Iris pigment epithelial cell (primary cell): ENCODE measurements around the gene NOS1.

ENCODE experiments used
- DNase-seq: peaks from one replicate; pipeline ENCODE4 v3.0.0-alpha.2; 2011; ENCODE audit warnings: low read depth

Gene NOS1

DNA sequence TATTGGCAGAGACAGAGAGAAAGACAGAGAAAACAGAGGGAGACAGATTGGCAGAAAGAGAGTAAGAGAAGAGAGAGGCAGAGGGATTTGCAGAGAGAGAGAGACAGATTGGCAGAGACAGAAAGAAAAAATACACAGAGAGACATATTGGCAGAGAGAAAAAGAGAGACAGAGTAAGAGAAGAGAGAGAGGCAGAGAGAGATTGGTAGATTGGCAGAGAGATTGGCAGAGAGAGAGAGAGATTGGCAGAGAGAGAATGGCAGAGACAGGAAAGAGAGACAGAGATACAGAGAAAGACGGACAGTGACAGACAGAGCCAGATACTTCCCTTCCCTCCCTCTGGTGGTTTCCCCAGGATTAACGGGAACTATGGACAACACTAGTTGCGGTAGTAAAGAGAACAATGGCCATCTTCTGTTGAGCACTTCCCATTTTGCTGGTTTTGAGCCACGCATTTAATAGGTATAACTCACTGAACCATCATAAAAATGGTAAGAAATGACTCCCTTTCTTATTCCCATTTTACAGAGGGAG lies 2.6 kb upstream of the NOS1 start:
- no peak for DNase-seq

DNA sequence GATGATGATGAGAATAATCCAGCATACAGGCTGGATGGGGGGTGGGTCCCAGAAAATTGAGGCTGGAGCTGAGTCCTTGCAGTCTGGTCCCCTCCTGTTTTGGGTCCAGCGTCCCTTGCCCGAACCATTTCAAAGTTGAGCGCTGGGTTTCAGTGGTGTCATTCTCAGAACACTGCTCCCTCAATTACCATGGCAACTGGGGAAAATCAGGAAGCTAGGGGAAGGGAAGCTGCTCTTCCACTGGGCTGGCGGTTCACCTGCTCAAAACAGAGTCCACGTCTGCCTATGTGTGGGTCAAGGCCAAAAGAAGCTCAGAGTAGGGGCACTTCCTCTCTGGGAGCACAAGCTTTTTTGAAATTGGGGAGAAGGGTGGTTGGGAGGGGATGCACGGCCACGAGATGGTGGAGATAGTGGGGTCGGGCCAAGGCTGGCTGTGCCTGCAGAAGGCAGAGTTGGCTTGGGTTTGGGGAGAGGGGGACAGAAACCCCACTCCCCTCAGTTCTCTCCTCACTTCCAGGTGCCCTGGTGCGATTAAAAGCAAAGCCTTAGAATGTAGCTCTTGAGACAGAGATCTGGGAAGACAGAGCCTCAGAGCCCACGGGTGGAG lies 1.7 kb upstream of the NOS1 start:
- DNase-seq: no peak

DNA sequence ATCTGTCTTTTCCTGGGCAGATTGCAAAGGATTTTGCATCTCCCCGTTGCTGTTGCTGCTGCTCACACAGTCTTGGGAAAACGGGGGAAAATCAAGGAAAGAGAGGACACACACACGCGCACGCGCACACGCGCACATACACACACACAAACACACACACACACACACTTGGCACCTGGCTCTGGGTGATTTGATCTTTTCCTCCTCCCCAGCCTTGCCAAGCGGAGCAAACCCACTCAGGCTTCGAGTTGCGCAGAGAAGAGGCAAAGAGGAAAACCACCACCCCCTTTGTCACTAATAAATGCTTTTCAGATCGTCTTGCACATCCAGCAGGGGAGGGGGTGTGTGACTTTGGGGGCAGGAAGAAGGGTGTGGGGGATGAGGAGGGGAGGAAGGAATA lies 965 bp upstream of the NOS1 start:
- no peak for DNase-seq

DNA sequence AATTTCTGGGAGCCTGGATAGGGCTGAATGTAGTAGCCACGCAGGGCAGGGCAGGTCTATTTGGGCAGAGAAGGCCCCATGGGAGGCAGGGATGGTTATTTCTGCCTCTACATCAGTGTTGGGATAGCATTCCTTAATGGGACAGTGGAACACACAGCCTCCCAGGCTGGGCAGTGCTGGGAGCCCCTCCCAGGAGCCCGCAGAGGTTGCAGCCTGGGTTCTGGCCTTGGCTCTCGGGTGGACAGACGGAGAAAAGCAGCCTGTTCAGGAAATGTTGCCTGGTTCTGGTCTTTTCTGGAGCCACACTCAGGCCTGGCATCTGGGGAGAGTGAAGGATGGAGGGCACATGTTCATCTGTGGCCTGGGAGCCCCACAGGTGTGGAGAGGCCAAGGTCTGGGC lies 479 bp upstream of the NOS1 start:
- DNase-seq: no peak

- DNase-seq: no peak
Measured at GRCh38 chr12:117360551-117361346, 677 bp downstream of the NOS1 start.

DNA sequence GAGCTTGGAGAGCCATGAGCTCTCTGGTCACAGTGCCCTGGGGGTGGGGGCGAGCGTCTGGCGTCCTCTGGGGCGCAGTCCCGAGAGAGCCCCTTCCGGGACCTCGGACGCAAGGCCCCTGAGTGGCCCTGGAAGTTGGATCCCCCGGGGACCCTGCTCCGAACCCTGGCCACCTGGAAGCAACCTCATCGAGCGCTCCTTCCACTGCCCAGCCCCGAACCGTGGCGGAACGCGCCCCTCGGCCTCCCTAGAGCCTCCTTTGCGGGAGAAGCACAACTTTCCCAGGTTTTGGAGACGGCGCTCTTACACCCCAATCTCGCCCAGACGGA lies 1.2 kb downstream of the NOS1 start:
- no peak for DNase-seq

- no peak for DNase-seq
Measured at GRCh38 chr12:117359029-117359845, 2.2 kb downstream of the NOS1 start.

GRCh38 chr12:117356048-117356447 lies 5.4 kb downstream of the NOS1 start:
- peak; percentile 7 for DNase-seq

DNA sequence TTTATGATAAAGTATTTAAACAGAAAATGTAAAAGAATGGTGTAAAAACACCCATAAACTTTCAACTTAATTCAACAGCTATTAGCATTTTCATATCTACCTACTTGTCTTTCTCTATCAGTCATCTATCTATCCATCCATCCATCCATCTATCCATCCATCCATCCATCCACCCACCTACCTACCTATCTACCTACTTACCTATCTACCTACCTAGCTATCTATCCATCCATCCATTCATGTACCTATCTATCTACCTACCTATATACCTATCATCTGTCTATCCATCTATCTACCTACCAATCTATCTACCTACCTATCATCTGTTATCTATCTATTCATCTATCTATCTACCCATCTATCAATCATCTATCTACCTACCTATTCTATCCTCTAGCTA lies 8.5 kb downstream of the NOS1 start:
- DNase-seq: no peak

GRCh38 chr12:117352206-117352605 lies 9.2 kb downstream of the NOS1 start:
- no peak for DNase-seq

DNA sequence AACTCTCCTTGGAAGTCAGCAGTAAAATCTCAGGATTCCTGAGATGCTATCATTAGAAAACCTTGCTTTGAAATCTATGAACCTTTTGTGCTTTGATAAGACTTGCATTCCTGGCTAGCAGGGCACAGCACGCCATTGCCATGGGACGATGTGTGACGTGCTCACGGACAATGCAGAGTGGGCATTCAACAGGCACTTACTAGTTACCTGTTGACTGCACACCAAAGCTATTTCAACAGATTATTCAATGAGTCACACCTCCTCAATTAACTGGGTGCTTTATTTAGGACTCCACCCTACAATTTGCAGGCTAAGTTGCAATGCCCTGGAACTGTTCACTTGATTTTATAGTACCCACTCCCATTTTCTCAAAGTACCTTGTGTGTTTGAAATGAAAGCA lies 11.3 kb downstream of the NOS1 start:
- DNase-seq: no peak

- no peak for DNase-seq
Measured at GRCh38 chr12:117347588-117347987, 13.8 kb downstream of the NOS1 start.

DNA sequence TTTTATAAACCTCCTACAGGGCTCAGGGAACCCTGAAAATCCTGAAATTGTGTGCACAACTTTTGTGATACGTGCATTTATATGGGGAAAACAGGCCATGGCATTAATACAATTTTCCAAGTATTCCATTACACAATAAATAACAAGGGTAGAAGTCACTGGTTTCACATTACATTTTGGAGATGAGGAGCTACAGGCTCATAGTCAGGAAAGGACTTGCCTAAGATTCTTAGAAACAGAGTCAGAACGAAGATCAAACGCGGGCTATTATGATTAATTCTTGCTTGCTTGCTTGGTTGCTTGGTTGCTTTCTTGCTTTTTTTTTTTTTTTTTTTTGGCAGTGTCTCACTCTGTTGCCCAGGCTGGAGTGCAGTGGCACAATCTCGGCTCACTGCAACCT lies 16.7 kb downstream of the NOS1 start:
- no peak for DNase-seq

DNA sequence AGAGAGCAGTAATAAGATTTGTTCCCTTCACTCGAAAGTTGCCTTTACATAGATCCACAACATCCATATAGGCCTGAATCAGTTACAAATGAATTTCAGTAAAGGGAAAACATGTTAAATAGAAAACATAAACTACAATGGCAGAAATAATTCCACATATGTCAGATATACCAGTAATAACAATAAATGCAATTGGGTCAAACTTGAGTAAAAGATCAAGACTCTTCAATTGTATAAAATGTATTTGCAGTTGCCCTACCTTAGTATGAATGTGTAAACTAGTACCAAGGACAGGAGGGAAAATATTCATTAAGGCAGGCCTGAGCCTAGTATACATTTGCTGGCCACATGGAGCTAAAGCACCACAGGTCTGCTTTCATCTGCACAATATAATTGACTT lies 17.6 kb downstream of the NOS1 start:
- no peak for DNase-seq

DNA sequence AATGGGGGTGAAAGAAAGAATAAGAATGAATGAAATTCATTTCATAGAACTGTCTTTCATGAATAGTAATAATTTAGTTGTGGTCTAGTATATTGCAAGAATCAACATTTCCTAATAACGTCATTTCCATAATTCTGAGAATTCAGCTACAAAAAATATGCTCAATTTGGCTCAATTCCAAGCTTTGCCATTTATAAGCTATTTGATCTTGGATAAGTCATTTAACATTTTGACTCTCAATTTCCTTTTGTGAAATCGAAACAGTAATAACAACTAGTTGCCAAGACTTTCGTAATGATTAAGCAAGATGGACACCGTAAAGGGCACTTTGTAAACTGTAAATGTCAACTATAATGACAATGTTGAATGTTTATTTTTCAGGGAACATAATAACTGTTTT lies 18.1 kb downstream of the NOS1 start:
- DNase-seq: no peak

DNA sequence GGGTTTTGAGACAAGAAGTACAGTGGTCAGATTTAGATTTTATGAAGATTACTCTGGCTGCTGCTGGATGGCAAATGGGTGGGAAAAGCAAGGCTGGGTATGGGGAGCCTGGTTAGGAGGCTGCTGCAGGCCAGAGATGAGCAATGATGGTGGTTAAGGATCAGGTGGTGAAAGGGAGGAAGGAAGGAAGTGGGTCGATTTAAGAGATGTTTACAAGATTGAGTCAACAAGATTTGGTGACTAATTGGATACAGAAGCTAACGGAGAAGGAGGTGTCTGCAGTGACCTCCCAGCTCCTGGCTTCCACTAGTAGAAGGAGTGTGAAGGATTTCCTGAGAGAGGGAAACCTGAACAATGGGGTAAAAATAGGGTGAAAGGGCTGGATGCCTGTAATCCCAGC lies 18.7 kb downstream of the NOS1 start:
- no peak for DNase-seq

- no peak for DNase-seq
Measured at GRCh38 chr12:117342247-117342646, 19.2 kb downstream of the NOS1 start.

DNA sequence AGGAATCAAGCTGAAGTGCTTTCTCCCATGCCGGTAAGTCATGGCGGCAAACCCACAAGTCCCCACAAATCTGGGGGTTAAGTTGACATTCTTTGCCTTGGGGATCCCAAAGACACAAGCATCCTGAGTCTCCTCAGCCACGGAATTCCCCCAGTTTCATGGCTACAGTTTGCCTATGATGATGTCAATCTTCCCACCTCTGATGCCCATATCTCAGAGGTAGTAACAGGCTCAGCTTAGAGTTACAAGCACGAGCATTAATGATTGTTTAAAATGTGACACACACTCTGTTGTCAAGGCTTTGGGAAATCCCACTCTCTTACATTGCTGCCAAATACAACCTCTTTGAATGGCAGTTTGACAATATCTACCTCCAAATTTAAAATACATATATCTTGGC lies 22.3 kb downstream of the NOS1 start:
- DNase-seq: no peak

DNA sequence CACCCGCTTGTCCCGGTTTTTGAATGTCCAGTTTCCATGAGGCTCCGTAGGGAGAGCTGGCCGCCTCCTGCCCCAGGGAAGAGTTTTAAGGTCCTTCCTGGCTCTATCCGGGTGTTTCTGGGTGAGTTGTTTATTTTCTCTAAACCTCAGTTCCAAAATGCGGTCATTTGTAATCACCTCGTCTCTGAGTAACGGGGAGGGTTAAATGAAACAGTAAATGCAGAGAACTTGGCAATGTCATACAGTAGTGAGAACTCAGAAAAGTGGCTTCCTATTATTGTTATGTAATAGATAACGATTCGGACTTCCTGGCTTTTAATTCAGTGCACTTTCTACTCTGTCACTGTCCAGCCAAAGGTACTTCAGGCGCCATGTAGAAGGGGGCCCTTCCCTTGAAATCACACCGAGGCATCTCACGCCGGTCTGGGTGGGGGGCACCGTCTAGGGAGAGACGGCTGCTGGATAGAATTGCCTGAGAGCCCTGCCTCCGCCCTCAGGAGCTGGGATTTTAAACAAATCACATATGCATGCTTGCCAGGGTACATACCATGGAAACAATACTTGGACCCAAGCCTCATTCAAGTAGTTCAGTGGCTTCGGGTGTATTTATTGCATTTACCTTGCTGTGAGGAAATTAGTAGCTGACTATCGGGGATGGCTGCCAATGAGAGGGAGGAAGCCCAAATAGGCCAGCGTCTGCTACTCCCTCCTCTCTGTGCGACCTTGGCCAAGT lies 26.4 kb downstream of the NOS1 start:
- no peak for DNase-seq

- no peak for DNase-seq
Measured at GRCh38 chr12:117334051-117334450, 27.4 kb downstream of the NOS1 start.

- DNase-seq: no peak
Measured at GRCh38 chr12:117333331-117333881, 28.0 kb downstream of the NOS1 start.

DNA sequence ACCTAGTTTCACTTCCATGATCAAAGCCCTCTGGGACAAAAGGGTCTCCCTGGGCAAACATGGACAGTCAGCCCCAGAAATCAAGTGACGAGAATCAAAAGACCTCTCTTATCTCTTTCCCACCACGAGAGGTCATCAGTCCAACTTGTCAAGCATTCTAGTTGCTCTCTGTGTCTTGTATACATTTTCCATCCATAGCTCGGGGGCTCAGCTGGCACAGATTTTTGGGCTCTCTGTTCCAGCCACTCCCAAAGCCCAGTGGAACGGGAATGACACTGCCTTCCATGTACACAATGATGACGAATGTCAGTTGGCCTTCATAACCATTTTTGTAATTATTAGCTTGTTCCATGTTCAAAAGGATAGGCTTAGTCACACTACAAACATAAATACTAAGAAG lies 29.7 kb downstream of the NOS1 start:
- DNase-seq: no peak
